HG03342 (cell line): Measurements from ENCODE around the gene PRR5L.

Source experiments
- ATAC-seq: cut with Tn5 transposase; IDR thresholded peaks from one replicate; pipeline ENCODE4 v1.9.1; 2021; ENCODE audit warnings: mild to moderate bottlenecking, moderate library complexity; ENCODE audit not compliant: unreplicated experiment

PRR5L gene

DNA sequence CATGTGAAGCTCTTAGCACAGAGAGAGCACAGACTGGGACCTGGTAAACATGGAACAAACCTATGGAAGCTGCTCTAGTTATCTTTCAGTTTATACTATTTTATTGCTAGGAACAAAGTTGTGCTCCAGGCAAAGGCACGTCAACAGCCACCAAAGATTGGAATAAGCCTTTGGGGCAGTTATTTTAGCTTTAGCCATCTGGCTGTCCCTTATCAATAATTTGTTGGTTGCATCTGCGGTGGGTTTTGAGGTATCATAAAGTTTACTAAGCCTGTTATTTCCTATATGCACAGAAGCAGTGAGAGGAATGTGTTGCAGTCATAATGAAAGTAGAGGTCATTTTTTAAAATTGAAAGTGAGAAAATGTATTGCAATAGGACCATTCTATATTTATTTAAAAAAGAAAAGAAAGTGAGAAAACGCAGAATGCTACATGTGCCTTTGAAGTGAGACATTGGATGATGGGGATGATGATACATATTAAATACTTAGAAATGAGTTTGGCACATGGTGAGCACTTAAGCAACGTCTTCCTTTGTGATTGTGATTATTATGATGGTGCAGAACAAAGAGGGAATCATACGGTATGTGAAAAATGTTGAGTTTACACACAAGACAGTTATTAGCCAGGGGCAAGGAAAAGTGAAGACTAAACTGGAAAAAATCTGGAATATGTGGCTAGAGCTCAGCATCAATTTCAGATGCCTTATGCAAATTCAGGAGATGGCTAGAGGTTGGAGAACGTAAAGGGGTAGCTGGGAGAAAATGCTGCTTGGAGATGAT, 58.3 kb downstream of the PRR5L start:
- peak; percentile 85 for ATAC-seq

GRCh38 chr11:36356201-36356600, 60.1 kb downstream of the PRR5L start:
- peak; percentile 55 for ATAC-seq

DNA sequence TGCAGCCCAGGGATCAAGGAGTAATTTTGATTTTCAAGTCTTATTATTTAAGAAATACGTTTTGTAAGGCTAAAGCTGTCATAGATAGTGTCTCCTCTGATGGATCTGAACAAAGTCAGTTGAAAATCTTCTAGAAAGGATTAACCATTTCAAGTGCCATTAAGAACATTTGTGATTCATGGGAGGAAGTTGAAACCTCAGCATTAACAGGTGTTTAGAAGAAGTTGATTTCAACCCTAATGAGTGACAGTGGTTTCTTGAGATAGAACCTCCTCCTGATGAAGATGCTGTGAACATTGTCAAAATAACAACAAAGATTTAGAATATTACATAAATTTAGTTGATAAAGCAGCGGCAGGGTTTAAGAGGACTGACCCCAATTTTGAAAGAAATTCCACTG, 61.7 kb downstream of the PRR5L start:
- ATAC-seq = no peak

GRCh38 chr11:36358436-36358835, 62.3 kb downstream of the PRR5L start:
- ATAC-seq = no peak

GRCh38 chr11:36360318-36360717, 64.2 kb downstream of the PRR5L start:
- ATAC-seq = no peak

GRCh38 chr11:36360826-36361415, 64.8 kb downstream of the PRR5L start:
- ATAC-seq = no peak

DNA sequence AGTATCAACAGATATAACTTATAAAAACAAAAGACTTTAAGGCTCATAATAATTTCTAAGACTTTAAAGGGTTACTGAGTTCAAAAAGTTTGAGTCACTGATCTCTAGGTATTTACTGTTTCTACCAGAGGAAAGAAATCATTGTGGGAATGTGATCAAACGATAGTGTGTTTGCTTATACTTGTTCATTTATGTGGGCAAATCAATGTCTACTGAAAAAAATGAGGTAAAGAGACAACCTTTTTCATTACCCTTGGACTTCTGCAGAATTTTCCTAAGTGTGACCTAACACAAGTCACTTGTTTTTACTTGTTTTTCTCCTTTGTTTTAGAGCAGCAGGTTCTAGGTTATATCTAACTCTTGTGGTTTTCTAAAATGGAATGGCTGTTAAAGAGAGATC, 65.4 kb downstream of the PRR5L start:
- no peak for ATAC-seq

GRCh38 chr11:36361901-36362391, 65.9 kb downstream of the PRR5L start:
- ATAC-seq = no peak

DNA sequence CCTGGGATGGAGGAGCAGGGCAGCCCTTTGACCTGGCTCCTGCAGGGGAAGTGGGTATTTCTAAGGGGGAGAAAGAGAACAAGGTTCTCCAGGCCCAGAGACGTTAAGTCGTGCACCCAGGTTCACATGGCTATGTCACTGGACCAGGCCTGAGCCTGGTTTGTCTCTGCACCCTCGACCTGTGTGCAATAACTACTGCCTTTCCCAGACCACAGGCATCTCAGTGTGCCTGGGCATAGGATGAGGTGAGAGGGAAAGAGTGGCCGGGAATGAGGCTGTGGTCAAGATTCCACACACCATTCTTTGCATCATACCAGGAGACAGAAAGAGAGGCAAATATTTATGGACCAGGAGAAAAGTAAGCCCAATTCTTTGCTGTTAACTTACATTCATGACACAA, 66.8 kb downstream of the PRR5L start:
- ATAC-seq = no peak

- ATAC-seq = no peak
These were observed 67.5 kb downstream of the PRR5L start for GRCh38 chr11:36363361-36364268.

GRCh38 chr11:36364551-36365325, 68.7 kb downstream of the PRR5L start:
- ATAC-seq = no peak

- no peak for ATAC-seq
These were observed 69.8 kb downstream of the PRR5L start for GRCh38 chr11:36365907-36366306.

GRCh38 chr11:36367806-36368680, 72.0 kb downstream of the PRR5L start:
- no peak for ATAC-seq

DNA sequence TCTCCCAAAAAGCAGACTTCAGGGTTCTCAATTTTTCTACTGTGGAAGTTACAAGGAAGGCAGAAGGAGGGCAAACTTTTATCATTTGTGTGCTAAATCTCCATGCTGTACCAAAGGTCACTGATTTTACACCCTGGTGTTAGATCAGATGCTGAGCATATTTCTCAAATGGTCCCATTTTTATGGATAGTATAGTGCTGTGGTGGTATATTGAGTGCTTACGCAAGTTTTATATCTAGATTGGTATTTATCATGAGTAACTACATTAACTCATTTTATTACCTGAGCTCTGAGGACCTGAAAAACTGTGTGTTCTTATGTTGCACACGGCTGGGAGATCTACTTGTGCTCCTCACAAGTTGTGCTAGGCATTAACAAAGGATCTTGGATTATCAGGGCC, 75.1 kb downstream of the PRR5L start:
- no peak for ATAC-seq

GRCh38 chr11:36371590-36371989, 75.5 kb downstream of the PRR5L start:
- ATAC-seq = no peak

- ATAC-seq = no peak
These were observed 76.1 kb downstream of the PRR5L start for GRCh38 chr11:36372101-36372771.

DNA sequence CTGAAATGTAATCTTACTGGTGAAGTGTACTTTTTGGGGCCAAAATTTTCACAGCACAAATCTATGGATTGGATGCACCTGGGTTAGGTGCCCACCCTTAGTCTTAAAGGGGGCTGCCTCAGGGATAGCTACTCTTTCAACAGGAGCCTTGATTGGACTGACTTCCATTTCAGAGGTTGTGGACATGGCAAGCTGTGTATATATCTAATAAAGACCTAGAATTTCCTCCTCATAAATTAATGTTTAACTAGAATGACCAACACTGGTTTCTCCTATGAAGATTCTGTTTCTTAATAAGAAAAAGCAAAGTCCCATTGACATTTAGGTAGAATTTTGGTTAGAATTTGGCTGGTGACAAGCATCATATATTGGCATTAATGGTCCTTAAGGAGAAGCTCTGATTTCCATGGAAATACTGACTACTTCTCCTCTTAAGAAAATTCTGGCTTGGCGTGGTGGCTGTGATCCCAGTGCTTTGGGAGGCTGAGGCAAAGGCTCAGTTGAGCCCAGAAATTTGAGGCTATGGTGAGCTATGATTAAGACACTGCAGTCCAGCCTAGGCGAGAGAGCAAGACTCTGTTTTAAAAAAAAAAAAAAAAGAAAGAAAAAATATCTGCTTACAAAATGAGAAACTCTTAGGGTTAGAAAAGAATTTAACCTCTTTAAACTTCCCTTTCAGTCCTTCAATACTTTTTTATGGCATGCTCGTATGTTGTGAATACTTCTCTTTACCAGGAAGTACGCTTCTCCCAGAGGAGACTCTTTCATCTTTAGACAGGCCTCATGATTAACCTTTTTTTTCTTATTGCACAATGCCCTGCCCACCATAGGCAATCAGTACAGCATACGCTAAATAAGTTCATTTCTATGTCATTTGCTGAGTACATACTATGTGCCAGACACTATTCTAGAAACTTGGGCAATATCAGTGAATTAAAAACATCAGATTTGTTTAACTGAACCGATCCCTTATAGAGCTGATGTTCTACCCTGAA, 77.2 kb downstream of the PRR5L start:
- no peak for ATAC-seq

DNA sequence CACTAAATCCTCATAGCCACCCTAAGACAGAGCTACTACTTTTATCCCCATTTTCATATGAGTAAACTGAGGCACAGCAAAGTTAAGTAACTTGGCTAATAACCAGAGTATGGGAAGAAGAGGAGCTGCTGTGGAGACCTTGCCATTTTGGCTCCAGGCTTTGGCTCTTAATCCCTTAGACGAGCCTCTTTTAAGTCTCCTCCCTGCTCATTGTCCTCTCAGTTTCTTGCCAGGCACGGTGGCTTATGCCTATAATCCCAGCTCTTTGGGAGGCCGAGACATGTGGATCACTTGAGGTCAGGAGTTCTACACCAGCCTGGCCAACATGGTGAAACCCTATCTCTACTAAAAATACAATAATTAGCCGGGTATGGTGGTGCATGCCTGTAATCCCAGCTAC, 78.6 kb downstream of the PRR5L start:
- ATAC-seq = no peak
